HG03025 (cell line): ENCODE measurements around the gene PRIMPOL.
"Not testable (repeated sequence)": the region's sequence is repeated elsewhere in the genome, so short reads cannot be mapped to it uniquely, and the experiment has no call there.

Experiments
- ATAC-seq: cut with Tn5 transposase; IDR thresholded peaks from one replicate; pipeline ENCODE4 v1.9.1; 2021; ENCODE audit warnings: mild to moderate bottlenecking, moderate library complexity; ENCODE audit not compliant: unreplicated experiment, low FRiP score

The PRIMPOL gene

DNA sequence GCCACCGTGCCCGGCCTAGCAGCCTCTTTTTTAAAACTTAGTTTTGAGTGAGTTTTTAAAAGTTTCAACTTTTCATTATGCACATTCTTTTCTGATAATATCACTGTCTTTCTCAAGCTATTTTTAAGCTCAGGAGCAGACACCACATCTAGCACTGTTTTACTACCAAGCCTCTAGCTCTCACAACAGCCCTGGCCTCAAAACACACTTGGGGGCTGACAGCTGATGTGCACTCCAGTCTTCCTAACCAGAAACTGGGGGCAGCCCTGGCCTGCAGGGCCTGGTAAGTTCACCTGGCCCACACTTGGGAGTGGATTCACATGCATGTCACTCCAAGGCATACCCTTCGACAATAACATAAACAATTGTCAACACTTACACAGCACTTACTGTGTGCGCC, 50.4 kb downstream of the PRIMPOL start:
- ATAC-seq = no peak

DNA sequence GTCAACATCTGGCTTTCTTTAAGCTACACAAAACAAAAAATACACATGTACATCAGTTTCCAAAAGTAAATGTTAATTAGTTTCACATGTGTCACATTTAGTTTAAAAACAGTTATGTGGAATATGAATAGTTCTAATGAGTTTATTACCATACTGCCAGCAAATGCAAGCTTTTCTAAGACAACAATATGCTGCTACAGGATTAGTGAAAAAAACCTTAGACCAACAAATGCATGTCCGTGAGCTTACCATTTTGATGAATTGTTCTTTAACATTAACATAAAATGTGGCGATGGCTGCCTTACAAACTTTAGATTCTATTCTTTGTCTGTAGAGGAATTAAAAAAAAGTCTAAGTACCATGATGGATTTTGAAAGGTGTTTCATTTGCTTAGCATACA, 52.6 kb downstream of the PRIMPOL start:
- ATAC-seq = no peak

DNA sequence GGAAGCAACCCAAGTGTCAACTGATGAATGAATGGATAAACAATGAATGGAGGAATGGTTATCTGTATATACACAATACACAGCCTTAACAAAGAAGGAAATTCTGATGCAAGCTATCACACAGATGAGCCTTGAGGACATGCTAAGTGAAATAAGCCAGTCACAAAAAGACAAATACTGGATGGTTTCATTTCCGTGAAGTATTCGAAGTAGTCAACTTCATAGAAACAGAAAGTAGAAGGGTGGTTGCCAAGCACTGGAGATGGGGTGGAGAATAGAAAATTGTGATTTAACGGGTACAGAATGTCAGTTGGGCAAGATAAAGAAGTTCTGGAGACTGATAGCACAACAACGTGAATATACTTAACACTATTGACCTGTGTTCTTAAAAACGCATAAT, 56.2 kb downstream of the PRIMPOL start:
- no peak for ATAC-seq

DNA sequence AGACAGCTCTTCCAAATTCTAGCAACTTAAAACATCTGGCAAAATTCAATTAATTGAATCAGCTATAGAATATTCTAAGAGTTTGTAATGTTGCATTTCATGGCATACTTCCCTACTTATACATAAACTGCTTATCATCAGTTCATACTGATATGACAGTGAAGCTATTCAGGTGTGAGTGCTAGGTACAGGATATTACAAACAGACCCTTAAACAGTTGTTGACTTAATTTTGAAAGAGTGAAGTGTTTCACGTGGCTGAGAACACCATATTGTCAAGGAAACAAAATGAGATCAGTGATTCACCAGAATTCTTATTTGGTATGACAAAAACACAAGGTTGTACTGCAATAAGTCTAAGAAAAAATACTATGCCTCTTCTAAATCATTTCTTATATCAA, 56.9 kb downstream of the PRIMPOL start:
- no peak for ATAC-seq

DNA sequence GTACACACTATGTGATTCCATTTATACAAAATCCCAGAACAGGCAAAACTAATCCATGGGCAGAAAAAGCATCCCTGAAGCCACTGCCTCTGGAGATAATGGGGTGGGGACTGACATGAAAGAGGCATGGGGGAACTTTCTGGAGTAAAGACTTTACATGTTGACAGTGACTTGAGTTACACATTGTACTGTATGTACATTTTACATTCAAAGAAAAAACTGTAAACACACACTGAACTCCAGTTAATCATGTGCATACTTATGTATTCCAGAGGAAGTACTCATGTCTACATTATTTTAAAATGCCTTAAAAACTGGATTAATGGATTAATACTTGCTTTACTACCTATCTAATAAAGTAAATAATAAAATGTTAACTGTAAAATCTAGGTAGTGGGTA, 62.8 kb downstream of the PRIMPOL start:
- no peak for ATAC-seq

DNA sequence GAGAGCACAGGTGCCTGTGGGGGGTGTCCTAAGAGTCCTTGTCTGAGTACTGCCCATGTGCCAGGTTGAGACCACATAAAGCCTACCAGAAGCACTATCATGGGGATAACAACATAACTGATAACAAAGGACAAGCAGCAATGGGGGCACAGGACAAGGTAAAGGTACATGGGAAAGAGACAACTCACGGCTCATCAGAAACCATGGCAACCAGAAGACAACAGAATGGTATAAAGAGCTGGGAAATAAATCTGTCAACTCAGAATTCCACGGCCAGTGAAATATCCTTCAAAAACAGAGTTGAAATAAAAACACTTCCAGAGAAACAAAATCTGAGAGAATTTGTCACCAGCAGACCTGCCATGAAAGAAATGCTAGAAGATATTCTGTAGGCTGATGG, 64.3 kb downstream of the PRIMPOL start:
- ATAC-seq = no peak

DNA sequence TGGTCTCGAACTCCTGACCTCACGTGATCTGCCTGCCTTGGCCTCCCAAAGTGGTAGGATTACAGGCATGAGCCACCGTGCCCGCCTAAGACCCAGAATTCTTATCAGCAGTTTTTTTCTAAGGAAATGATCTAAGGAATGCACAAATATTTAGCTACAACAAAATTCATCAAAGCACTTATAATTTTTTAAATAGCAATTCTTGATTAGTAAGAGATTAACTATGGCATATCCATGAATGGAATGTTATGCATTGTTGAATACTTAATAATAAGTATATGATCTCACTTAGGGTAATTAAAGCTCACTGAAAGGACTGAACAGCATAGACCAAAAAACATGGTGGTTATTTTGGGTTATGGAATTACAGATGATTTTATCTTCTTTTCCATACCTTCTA, 66.0 kb downstream of the PRIMPOL start:
- ATAC-seq = no peak

DNA sequence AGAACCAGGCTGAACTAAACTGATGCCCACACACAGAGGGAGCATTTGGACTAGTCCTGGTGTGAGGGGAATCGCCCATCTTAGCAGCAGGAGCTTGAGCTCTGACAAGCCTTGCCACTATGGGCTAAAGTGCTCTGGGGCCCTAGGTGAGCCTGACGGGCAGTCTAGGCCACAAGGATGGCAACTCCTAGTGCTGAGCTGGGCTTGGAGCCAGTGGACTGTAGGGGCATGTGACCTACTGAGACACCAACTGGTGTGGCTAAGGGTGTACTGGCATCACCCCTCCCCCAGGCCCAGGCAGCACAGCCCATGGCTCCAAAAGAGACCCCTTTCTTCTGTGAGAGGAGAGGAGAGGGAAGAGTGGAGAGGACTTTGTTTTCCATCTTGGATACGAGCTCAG, 69.9 kb downstream of the PRIMPOL start:
- ATAC-seq = no peak

DNA sequence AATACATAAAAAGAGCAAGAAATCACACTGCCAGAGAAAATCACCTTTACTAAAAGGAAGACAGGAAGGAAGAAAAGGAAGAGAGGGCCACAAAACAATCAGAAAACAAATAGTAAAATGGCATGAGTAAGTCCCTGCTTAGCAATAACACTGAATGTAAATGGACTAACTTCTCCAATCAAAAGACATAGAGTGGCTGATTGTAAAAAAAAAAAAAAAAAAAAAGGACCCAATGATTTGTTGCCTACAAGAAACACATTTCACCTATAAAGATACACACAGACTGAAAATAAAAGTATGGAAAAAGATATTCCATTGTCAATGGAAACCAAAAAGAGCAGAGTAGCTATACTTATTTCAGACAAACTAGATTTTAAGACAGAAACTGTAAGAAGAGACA, 71.7 kb downstream of the PRIMPOL start:
- no peak for ATAC-seq

DNA sequence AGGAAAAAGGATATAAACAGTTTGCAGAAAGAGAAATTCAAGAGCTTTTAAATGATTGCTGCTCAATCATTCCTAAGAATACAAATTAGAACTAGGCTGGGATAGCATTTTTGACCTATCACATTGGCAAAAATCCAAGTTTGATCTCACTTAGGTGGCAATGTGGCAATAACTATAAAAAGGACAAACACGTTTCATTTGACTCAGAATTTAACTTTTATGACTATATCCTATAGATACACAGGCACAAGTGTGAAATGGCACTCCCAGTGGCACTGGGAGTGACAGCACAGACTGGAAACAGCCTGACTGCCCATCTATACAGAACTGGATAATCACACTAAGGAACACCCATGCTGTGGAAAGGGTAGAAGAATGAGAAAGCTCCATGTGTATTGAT, 73.3 kb downstream of the PRIMPOL start:
- ATAC-seq = no peak

DNA sequence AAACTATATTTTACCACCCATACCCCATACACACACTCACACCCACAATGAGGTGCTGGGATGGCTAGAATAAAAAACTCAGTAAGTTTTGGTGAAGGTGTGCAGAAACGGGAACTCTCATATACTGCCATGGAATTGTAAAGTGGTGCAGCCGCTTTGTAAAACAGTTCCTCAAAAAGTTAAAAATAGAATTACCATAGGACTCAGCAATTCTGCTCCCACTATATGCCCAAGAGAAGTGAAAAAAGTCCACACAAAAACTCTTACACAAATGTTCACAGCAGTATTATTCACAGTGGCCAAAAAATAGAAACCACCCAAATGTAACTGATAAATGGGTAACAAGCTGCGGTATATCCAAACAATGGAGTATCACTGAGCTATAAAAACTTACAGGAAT, 77.9 kb downstream of the PRIMPOL start:
- no peak for ATAC-seq

DNA sequence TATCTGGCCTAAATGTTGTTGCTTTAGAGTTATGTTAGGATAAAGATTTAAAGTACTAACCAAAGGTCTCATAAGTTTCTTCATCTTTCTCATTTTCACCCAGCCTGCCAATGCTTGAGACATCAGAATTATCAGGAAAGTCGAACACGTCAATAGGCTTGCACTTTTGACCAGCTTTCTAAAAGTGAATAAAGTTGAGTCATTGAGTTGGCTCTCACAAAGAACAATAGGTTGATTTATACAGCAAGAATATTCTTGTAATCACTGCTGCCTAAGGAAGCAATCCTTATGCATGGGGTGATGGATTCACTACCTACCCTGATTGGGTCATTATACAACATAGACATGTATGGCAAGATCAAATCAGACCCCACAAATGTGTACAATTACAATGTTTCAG, 79.3 kb downstream of the PRIMPOL start:
- ATAC-seq = no peak

DNA sequence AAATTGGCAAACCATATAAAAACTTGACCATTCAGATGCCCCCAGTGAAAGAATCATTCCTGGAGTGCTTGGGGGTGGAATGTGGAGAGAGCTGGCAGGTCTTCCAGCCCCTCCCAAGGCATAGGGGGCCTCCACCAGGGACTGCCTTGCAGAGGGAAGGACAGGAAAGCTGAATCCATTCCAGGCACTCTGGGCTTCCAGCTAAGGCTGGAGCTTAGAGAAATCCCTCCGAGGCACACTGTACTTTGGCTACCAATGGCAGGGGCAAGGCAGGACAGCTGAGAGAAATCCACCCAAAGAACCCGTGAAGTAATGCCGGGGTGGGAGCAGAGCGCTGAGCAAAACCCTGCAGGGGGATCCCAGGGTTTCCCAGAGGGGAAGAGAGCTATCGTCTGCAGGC, 80.4 kb downstream of the PRIMPOL start:
- no peak for ATAC-seq

DNA sequence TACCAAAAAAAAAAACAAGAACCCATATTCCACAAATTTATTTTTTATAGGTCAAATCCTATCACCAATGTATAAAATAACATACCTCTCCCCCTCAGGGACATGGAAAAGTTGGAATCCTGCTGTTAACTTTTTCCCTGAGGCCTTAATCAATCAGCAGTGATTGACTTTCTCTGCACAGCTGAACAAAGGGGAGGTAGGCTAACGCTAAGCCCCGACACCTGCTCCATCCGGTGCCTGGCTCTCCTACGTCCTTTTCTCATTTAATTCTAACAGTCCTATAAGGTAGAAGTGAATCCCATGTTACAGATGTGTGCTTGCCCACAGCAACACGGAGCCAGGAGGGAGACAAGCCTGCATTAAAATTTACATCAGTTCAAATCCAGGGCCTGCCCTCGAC, 81.5 kb downstream of the PRIMPOL start:
- no peak for ATAC-seq

DNA sequence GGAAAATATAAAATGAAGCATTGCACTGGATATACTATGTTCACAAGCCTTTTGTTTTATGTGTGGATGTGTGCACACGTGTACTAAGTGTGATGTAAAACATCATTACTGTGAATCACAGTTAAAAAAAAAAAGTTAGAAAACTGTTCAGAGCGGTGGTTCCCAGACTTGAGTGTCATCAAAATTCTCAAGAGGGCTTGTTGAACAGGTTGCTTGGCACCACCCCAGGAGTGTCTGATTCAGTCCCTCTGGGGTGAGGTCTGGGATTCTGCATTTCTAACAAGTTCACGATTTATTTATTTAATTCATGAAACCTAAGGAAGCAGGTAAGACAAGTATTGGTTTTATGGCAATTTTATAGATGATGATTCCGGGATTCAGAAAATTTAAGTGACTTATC, 82.6 kb downstream of the PRIMPOL start:
- ATAC-seq = no peak

DNA sequence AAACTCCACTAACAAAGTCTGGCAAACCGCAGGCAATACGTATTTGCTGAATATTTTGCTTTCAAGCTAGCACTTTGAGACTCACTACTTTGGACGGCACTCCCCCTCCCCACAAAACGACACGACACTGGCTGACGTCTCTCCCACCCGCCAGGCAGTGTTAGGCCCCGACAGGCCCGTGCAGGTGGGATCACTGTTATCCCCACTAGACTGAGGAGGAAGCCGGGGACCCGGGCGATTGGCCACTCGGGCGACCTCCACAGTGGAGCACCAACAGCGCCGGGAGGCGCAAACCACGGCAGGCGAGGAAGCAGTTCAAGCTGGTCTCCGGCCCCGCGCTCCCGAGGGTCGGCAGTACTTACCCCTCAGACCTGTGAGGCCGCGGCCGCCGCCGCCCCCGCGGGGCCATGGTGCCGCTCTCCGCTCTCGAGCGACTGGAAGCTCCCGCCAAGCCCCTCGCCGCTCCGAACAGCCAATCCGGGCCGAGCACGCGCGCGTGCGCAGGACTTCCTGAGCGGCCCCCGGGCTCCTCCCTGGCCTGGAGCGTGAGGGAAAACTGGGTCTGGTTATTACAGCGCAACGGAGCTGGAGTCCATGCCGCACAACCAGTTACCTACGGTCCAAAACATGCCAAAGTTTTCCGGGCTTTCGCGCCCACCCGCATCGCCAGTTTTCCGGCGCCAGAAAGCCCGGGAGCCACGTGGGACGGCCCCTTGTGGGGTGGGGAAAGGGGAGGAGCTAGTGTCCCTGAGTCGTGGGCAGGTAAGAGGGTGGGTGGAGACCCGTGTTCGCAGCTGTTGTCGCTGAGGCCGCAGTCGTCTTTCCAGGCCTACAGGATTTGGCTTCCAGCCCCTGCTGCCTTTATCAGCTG, 84.4 kb downstream of the PRIMPOL start, which contains the start of gene CENPU:
Gene CENPU (minus strand): TSS at position 443 of the 871 bp plus-strand sequence. CDS start 34 bp downstream, at position 409.
- ATAC-seq = peak; percentile 94

DNA sequence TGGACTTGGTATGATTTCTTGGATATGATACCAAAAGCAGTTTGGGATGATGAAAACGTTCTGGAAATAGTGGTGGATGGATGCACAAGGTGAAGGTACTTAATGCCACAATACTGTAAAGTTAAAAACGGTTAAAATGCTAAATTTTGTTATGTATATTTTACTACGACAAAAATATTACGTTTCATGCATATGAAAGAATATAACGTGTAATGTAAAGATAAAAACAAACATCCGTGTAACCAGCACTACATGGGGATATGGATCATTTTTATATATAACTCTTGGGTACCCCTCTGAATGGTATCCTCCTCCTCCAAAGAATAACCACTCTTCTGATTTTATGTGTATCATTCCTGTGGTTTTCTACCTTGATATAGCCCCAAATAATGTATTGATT, 85.2 kb downstream of the PRIMPOL start:
- no peak for ATAC-seq

DNA sequence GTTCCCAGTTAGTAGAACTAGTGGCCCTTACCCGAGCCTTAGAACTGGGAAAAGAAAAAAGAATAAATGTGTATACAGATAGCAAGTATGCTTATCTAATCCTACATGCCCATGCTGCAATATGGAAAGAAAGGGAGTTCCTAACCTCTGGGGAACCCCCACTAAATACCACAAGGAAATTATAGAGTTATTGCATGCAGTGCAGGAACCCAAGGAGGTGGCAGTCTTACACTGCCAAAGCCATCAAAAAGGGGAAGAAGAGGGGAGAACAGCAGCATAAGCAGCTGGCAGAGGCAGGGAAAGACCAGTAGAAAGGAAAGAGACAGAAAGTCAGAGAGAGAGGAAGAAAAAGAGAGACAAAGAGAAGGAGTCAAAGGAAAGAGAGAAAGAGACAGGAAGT, 90.0 kb downstream of the PRIMPOL start:
- ATAC-seq = not testable (repeated sequence)

DNA sequence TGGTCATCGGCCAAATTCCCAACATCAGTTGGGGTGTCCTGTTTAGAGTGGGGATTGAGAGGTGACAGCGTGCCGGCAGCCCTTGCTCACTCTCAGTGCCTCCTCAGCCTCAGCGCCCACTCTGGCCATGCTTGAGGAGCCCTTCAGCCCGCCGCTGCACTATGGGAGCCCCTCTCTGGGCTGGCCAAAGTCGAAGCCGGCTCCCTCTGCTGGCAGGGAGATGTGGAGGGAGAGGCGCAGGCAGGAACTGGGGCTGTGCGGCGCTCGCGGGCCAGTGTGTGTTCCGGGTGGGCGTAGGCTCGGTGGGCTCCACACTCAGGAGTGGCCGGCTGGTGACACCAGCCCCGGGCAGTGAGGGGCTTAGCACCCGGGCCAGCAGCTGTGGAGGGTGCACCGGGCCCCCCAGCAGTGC, 91.4 kb downstream of the PRIMPOL start:
- ATAC-seq = no peak

DNA sequence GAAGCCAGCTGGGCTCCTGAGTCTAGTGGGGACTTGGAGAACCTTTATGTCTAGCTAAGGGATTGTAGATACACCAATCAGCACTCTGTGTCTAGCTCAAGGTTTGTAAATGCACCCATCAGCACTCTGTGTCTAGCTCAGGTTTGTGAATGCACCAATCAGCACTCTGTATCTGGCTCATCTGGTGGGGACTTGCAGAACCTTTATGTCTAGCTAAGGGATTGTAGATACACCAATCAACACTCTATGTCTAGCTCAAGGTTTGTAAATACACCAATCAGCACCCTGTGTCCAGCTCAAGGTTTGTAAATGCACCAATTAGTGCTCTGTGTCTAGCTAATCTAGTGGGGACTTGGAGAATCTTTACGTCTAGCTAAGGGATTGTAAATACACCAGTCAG, 92.1 kb downstream of the PRIMPOL start:
- ATAC-seq = not testable (repeated sequence)

DNA sequence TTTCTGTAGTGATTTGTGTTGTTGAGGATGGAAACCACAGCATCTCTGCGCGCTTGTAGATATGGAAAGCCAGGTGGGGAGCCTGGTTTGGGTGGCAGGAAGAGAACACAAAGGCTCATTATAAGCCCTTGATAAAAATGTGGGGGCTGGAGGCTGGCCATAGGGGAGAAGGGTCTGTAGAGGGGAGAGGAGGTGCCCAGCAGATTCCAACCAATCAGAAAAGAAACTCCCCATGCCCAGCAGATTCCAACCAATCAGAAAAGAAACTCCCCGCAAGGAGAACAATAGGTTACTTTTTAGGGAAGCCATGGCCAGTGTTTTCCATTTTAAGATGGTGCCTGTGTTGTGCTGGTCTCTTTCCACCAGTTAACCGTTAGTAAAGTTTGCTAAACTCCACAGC, 94.1 kb downstream of the PRIMPOL start:
- no peak for ATAC-seq

DNA sequence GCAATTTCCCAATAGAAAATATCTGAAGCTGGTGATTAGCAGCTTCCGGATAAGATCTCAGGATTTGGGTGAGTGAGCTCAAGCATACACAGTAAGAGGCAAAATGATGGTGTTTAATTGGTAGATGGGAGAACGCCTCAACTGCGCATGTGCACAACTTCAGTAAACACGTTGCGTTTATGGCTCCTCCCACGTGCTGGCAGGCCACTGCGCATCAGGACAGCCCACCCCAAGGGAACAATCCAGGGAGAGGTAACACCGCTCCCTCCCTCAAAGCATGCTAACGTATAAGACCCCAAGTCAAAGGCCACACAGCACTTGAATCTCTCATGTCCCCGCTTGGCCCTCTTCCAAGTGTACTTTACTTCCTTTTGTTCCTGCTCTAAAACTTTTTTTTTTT, 94.7 kb downstream of the PRIMPOL start:
- no peak for ATAC-seq
